GM19463 (cell line): ENCODE results near the gene MBTPS1.

ENCODE experiments used
- ATAC-seq: cut with Tn5 transposase; IDR thresholded peaks from one replicate; pipeline ENCODE4 v1.9.1; 2021; ENCODE audit warnings: mild to moderate bottlenecking, moderate library complexity; ENCODE audit not compliant: unreplicated experiment

MBTPS1 gene

DNA sequence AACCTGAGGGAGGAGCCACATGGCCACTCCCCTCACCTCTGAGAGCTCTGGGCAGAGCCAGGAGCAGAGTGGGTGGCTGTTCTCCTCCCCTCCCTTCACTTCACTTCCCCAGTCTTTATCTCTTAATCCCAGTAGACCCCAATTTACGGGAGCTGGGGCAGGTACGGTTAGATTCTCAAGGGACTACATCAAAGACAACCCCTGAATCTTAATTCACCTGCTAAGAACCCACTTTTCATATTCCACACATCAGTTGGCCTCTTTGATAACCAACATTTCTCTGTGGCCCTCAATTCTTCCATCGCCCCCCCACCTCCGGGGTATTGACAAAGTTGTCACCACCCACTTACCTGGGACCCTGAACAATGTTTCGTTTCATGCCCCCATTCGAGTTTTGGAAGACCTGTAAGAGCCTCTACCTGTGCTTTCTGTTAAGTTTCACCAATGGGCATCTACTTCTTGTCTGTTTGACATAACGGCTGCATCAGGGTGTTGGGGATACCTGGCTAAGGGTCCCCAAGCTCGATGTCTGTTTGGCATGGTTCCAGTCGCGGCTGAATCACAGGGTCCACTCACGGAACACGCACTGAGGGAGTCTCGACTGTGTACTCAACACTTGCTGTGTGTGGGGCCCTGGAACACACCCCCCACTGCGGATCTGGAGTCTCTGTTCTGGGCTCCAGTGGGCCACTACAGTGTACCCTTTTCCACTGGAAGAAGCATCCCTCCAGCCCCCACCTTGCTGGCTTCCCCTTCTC lies 102.0 kb downstream of the MBTPS1 start:
- ATAC-seq: no peak

DNA sequence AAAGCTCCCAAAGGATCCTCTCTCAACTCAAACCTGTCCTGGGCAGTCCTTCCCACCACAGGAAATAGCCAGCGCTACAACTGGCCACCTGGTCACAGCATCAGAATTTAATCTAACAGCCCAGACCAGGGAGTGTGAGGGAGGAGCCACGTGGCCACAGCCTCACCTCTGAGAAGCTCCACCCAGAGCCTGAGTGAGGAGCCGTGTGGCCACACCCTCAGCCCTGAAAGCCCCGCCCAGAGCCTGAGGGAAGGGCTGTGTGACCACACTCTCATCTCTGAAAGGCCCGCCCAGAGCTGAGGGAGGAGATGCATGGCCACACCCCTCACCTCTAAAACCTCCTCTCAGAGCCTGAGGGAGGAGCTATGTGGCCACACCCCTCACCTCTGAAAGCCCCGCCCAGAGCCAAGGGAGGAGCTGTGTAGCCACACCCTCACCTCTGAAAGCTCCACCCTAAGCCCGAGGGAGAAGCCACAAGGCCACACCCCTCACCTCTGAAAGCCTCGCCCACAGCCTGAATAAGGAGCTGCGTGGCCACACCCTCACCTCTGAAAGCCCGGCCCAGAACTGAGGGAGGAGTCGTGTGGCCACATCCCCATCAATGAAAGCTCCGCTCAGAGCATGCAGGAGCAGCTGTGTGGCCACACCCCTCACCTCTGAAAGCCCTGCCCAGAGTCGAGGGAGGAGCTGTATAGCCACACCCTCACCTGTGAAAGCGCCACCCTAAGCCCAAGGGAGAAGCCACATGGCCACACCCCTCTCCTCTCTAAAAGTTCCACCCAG lies 102.8 kb downstream of the MBTPS1 start:
- ATAC-seq: peak; percentile 73

DNA sequence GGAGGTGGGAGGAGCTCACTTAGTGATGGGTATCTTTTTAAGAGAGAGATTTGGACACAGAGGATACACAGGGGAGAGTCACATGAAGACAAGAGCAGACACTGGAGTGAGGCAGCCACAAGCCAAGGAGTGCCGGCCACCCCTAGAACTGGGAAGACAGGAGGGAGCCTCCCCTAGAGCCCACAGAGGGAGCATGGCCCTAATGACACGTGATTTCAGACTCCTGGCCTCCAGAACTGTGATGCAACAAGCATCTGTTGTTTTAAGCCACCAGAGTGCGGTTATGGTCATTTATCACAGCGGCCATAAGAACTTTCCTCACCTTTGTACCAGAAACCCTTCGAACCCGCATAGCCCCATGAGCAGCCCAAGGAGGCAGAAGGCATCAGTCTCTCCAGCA lies 107.5 kb downstream of the MBTPS1 start:
- no peak for ATAC-seq

DNA sequence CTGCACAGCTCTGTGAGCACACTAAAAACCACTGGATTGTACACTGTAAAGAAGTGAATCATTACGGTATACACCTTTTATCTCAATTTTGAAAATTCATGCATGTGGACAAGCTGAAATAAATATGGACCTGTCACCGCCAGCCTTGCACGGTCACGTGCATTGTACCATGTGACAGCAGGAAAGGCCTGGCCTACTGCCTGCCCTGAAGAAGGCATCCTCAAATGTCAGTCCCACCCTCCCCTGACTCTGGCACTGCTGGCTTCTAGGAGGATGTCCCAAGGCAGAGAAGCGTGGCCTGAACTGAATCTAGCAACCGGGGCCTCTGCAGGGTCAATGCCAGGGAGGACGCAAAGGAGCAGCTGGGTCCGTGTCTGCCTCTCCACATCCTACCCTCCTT lies 108.8 kb downstream of the MBTPS1 start:
- ATAC-seq: no peak

DNA sequence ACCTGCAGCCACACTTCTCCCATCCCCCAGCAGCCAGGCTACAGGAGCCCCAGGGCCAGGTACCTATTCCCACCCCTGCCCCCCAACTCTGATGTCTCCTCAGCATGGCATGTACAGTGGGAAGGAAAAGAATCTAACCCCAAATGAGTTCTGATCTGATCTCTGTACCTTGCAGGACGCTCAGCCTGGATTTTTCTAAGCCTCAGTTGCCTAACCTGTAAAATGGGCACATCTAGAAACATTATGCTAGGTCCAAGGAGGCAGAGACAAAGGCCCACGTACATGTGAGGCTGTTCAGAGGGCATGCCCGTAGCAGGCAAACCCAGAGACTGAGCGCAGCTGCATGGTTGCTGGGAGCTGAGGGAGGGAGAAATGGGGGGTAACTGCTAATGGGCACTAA lies 109.2 kb downstream of the MBTPS1 start:
- ATAC-seq: no peak

DNA sequence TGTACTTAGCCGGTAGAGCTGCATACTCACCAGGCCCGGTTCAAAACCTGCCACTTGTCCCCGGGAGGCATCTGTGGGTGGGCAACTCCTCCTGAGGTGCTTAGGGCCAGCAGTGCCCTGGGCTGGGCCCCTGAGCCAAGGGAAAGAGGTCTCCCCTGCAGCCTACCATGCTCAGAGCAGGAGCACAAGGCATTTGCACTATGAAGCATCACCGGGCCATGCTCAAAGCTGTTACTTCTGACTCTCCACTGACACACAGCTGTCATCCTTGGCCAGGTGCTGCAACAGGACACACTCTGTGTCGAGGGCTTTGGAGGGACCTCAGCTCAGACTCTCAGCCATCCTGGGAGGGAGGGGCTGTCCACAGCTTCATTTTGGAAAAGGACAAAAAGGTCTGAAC lies 111.4 kb downstream of the MBTPS1 start:
- no peak for ATAC-seq

DNA sequence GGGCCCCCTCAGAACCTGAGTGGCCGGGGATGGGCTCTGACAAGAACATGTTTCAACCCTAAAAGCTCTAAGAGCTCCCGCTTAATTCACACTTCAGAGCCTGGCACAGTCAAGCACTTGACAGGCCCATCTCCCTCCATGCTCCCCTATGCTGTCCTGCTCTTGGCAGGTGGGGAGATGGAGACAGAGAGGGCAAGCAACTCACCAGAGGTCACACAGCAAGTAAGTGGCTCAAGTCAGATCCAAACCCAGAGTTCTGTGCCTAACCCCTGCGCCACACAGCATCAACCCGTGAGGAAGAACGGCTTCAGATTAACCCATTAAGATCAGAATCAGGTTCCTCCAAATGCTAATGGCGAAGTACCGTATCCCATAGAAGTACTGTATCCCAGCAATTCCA lies 112.3 kb downstream of the MBTPS1 start:
- ATAC-seq: no peak
